ENCODE results near the gene TFR2. TPM values are rescaled to one million over a fixed set of nuclear protein-coding genes. Genes with fewer than 3 reads are reported as not detected.

TFR2 gene
- total and polyA plus RNA-seq, 11 donors, result 0.08 to 0.59 (median 0.40) TPM; not detected in 5

- DNase-seq (peak in 1 of 5 donors; percentile 75), ATAC-seq (no peak)
- Histone ChIP-seq H3K27me3 (no peaks in the 10 kb centered on the region), H3K36me3 (peaks cover 0 to 34% (median 32%) of the 10 kb centered on the region in 9 donors), H3K9me3 (no peaks in the 10 kb centered on the region), H3K4me3 (peak overlapping the region; percentile 79 to 100 (median 96)), H3K27ac (peak overlapping the region; percentile 88 to 100 (median 98)), H3K4me1 (peaks cover 0 to 46% (median 16%) of the 10 kb centered on the region in 12 donors)
- intact Hi-C loops (cut with DNase I), result loop anchor here in 7 of 10 donors (1.0 to 10.0 kb wide), 9 partner anchors 31 to 207 kb away; partner anchors contain the start of genes FBXO24 (in 2 of the 7), LRCH4 (in 2 of the 7) and MOSPD3 (in 2 of the 7)
- WGBS, 4 donors, result 0 to 1% (median 0%) methylated on average over 18 to 43 of the region's 43 CpGs
- TF ChIP-seq POLR2A (IDR thresholded peaks at IDR 0.05), result no peak
- no peak for TF ChIP-seq CTCF (IDR thresholded peaks at IDR 0.05)
These were observed 33.2 kb upstream of the TFR2 start for GRCh38 chr7:100674411-100675104.

- intact Hi-C loops (cut with DNase I), result loop anchor here in 6 of 10 donors (1.0 to 10.0 kb wide), 9 partner anchors 31 to 89 kb away; partner anchors contain the start of genes FBXO24 (in 4 of the 6), LRCH4 (in 4 of the 6) and MOSPD3 (in 4 of the 6)
- DNase-seq (peak in 4 of 5 donors; percentile 59 to 79 (median 62)), ATAC-seq (peak in 2 of 4 donors; percentile 1 to 2)
- TF ChIP-seq CTCF (IDR thresholded peaks at IDR 0.05) (no peak), POLR2A (IDR thresholded peaks at IDR 0.05) (no peak)
- Histone ChIP-seq H3K36me3 (peaks cover 0 to 29% (median 26%) of the 10 kb centered on the region in 9 donors), H3K27ac (peak overlapping the region; percentile 88 to 100 (median 98)), H3K9me3 (no peaks in the 10 kb centered on the region), H3K4me3 (peak overlapping the region; percentile 79 to 100 (median 96)), H3K27me3 (no peaks in the 10 kb centered on the region), H3K4me1 (peaks cover 0 to 40% (median 12%) of the 10 kb centered on the region in 12 donors)
- WGBS, 4 donors, result 1% methylated on average over 19 to 34 of the region's 34 CpGs
These were observed 32.6 kb upstream of the TFR2 start for GRCh38 chr7:100673942-100674410.

- H3K4me1 ChIP-seq, result peaks cover 0 to 35% (median 12%) of the 10 kb centered on the region in 12 donors
- peak within 1 kb of the TSS; percentile 88 to 100 (median 98) for H3K27ac ChIP-seq
- H3K4me3 ChIP-seq, result peak within 1 kb of the TSS; percentile 79 to 100 (median 96)
- WGBS, 4 donors, result 0 to 1% (median 0%) methylated on average over 21 to 65 of the region's 65 CpGs
- peak; percentile 34 to 77 for TF ChIP-seq POLR2A (IDR thresholded peaks at IDR 0.05)
- no peak for TF ChIP-seq CTCF (IDR thresholded peaks at IDR 0.05)
- ATAC-seq, result peak; percentile 89 to 96 (median 92)
- H3K27me3 ChIP-seq, result no peaks in the 10 kb centered on the region
- intact Hi-C loops (cut with DNase I), result loop anchor here in 6 of 10 donors (1.0 to 10.0 kb wide), 8 partner anchors 46 to 89 kb away; partner anchors contain the start of genes FBXO24 (in 4 of the 6), LRCH4 (in 4 of the 6) and MOSPD3 (in 4 of the 6)
- DNase-seq, result peak; percentile 99 to 100 (median 99)
- no peaks in the 10 kb centered on the region for H3K9me3 ChIP-seq
- H3K36me3 ChIP-seq, result peaks cover 0 to 23% (median 21%) of the 10 kb centered on the region in 9 donors
These were observed 32.1 kb upstream of the TFR2 start, which contains the start of gene GNB2 for GRCh38 chr7:100673302-100673941. GNB2 (plus strand) TSS chr7:100673740; CDS start chr7:100676266, 2,526 bp downstream.

Data from heart left ventricle (tissue), 16 donors.